IPS DF 6.9 (cell line): Measurements from ENCODE around the gene GAS7.
"Not testable (repeated sequence)": the region's sequence is repeated elsewhere in the genome, so short reads cannot be mapped to it uniquely, and the experiment has no call there.

Experiments
- DNase-seq: peaks from one replicate; pipeline ENCODE4 v3.0.0-alpha.2; 2013; ENCODE audit warnings: low read depth, low spot score
- H3K27ac ChIP-seq: one replicate; pipeline ENCODE4 v1.5.1; 2013; ENCODE audit warnings: low read length, control low read depth
- H3K27me3 ChIP-seq: 2 replicates; pipeline ENCODE4 v1.6.1; 2013; ENCODE audit warnings: mild to moderate bottlenecking, low read length; ENCODE audit not compliant: control insufficient read depth, insufficient read depth
- H3K36me3 ChIP-seq: 2 replicates; pipeline ENCODE4 v1.6.1; 2013; ENCODE audit warnings: low read length; ENCODE audit not compliant: control insufficient read depth, insufficient read depth
- H3K4me1 ChIP-seq: 2 replicates; pipeline ENCODE4 v1.6.1; 2013; ENCODE audit warnings: low read length; ENCODE audit not compliant: control insufficient read depth, insufficient read depth
- H3K4me3 ChIP-seq: 2 replicates; pipeline ENCODE4 v1.5.1; 2013; ENCODE audit warnings: mild to moderate bottlenecking, low read length
- H3K9me3 ChIP-seq: 2 replicates; pipeline ENCODE4 v1.6.1; 2013; ENCODE audit warnings: low read length, inconsistent platforms; ENCODE audit not compliant: control insufficient read depth, insufficient read depth
- WGBS: extraction: QIAGEN DNeasy Blood & Tissue Kit; methylation state at CpG from one replicate; pipeline ENCODE4 v1.1.7; 2013; ENCODE audit warnings: mixed read lengths, missing lambda C conversion rate; ENCODE audit not compliant: insufficient read length, insufficient coverage; 5-methylcytosine and 5-hydroxymethylcytosine counted together

GAS7 gene

DNA sequence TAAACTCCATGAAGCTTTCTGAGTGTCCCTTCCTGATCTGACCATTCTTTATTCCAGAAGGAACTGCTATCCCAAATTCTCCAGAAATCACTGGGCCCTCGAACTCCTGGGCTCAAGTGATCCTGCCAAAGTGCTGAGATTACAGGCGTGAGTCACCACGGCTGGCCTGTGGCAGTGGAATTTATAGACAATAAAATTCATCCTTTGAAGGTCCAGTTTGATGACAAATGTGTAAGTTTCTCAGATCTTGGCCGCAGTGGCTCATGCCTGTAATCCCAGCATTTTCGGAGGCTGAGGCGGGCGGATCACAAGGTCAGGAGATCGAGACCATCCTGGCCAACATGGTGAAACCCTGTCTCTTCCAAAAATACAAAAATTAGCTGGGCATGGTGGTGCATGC is 103.1 kb downstream of the GAS7 start:
- H3K36me3 ChIP-seq, H3K27me3 ChIP-seq, H3K27ac ChIP-seq, H3K4me3 ChIP-seq, DNase-seq, H3K4me1 ChIP-seq, H3K9me3 ChIP-seq: not testable (repeated sequence)
- WGBS: no CpG with 5 or more reads among the region's 8 CpGs

DNA sequence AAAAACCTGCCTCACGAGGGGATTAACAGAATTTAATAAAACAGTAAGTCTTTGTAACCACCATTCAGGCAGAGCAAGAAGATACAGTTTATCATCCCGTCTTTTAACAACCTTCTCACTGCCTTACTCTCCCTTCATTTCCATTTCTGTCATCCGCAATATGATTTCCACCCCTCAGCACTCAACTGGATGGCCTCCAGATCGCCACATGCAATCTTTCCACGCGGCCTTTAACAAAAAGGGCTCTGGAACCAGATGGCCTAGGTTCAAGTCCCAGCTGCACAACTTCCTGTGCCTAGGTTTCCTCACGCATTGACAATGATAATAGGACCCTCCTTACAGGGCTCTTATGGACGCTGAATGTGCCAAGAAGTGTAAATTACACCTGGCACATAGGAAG is 103.6 kb downstream of the GAS7 start:
- Histone ChIP-seq H3K27me3 (no peaks in the 10 kb centered on the region), H3K9me3 (no peaks in the 10 kb centered on the region; the same call in 1 of the 2 replicates), H3K27ac (no peak overlapping the region), H3K4me1 (no peaks in the 10 kb centered on the region), H3K36me3 (no peaks in the 10 kb centered on the region), H3K4me3 (no peak overlapping the region)
- DNase-seq: no peak
- WGBS: no CpG with 5 or more reads among the region's 8 CpGs

GRCh38 chr17:10092595-10092994 is 105.8 kb downstream of the GAS7 start:
- no peak for DNase-seq
- H3K36me3 ChIP-seq: no peaks in the 10 kb centered on the region
- H3K9me3 ChIP-seq: no peaks in the 10 kb centered on the region; the same call in 1 of the 2 replicates
- no peaks in the 10 kb centered on the region for H3K27me3 ChIP-seq
- H3K4me3 ChIP-seq: no peak overlapping the region
- WGBS: no CpG with 5 or more reads among the region's 2 CpGs
- H3K4me1 ChIP-seq: no peaks in the 10 kb centered on the region
- no peak overlapping the region for H3K27ac ChIP-seq

DNA sequence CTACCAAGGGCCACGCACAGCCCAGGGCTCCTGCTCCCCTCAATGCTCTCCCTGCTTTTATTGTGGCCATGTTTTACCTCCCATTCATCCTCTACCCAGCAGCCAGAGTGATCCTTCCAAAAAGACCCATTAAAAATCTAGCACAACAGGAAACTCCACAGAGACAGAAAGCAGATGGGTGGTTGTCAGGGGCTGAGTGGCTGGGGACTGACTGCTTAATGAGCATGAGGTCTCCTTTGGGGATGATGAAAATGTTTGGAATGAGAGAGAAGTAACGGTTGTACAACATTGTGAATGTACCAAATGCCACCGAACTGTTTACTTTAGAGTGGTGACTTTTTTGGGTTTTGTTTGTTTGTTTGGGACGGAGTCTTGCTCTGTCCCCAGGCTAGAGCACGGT is 107.4 kb downstream of the GAS7 start:
- DNase-seq: no peak

DNA sequence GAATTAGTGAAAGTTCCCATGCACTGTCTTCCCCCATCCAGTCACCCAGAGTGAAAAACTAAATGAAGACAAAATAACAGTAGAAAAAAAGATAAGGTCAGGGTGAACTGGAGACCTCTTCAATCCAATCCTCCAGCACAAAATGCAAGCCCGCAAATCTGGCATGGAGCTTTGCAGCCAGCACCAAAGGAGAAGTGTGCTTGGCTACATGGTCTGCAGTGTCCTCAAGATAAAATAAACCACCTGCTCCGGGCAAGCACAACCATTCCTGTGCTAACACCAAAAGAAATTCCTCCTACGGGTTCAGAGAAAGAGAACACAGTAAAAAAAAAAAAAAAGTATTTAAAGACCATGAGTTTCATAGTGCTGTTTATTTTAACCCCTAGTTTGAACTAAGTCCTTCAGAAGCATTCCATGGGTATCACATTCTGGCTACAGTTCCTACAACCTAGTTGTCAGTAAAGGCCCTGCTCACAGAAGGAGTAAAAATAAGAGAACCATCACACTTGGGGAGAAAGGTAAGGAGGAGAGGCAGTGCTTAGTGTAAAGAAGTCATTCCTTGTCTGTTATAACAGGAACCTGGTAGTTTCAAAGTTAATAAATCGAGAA is 109.1 kb downstream of the GAS7 start:
- Histone ChIP-seq H3K27ac (no peak overlapping the region), H3K4me3 (no peak overlapping the region), H3K4me1 (0 out of 2 replicates have a peak, but pooled peaks cover 2% of the 10 kb centered on the region), H3K27me3 (no peaks in the 10 kb centered on the region), H3K9me3 (no peaks in the 10 kb centered on the region; the same call in 1 of the 2 replicates), H3K36me3 (no peaks in the 10 kb centered on the region)
- no peak for DNase-seq
- WGBS: no CpG with 5 or more reads among the region's 4 CpGs

More for the DNA sequence above, 107.4 kb downstream of the GAS7 start:
- no CpG with 5 or more reads among the region's 5 CpGs for WGBS
- no peaks in the 10 kb centered on the region for H3K36me3 ChIP-seq
- no peak overlapping the region for H3K27ac ChIP-seq
- H3K9me3 ChIP-seq: no peaks in the 10 kb centered on the region; the same call in 1 of the 2 replicates
- 0 out of 2 replicates have a peak, but pooled peaks cover 1% of the 10 kb centered on the region for H3K4me1 ChIP-seq
- H3K27me3 ChIP-seq: no peaks in the 10 kb centered on the region
- H3K4me3 ChIP-seq: no peak overlapping the region

DNA sequence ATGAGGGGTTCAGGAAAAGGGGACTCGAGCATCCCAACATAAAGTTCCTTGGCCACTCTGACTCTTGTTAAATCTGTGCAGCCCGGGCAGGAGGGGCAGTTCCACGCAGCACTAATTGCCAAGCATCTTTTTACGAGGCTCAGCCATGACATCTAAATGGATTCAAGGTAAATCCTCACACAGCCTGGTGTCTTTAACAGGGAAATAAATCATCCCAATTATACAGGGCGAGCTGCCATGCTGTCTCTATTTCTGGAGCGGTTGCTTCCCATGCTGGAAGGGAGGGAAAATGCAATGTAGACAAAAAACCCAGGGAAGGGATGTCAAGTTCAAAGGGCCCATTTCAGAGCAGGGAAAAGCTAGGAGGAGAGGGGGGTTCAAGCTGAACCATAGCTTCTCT is 110.0 kb downstream of the GAS7 start:
- no peak overlapping the region for H3K27ac ChIP-seq
- H3K27me3 ChIP-seq: no peaks in the 10 kb centered on the region
- no peak overlapping the region for H3K4me3 ChIP-seq
- no peak for DNase-seq
- no peaks in the 10 kb centered on the region for H3K9me3 ChIP-seq
- H3K4me1 ChIP-seq: 0 out of 2 replicates have a peak, but pooled peaks cover 2% of the 10 kb centered on the region
- H3K36me3 ChIP-seq: no peaks in the 10 kb centered on the region
- no CpG with 5 or more reads among the region's 6 CpGs for WGBS

- Histone ChIP-seq H3K4me3 (no peak overlapping the region), H3K27me3 (no peaks in the 10 kb centered on the region), H3K27ac (no peak overlapping the region), H3K9me3 (no peaks in the 10 kb centered on the region), H3K36me3 (no peaks in the 10 kb centered on the region), H3K4me1 (0 out of 2 replicates have a peak, but pooled peaks cover 2% of the 10 kb centered on the region)
- WGBS: no CpG with 5 or more reads among the region's 3 CpGs
- no peak for DNase-seq
Observed at GRCh38 chr17:10087355-10087754, 111.1 kb downstream of the GAS7 start.

DNA sequence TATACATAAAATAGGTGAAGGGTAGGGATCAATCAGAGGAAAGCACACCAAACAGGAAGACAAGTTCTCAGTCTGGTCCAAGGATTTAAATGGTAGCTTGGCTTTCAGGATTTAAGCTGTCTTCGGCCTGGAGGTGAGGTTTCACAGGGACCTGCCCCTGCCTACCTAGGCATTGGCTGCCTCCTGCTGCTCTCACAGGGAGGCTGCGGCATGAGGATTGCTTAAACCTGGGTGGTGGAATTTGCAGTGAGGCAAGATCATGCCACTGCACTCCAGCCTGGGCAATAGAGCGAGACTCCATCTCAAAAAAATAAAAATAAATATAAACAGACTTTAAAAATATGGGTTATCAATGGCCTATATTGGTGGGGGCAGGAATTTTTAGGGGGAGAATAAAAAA is 114.5 kb downstream of the GAS7 start:
- Histone ChIP-seq H3K9me3 (no peaks in the 10 kb centered on the region), H3K27ac (no peak overlapping the region), H3K4me3 (no peak overlapping the region), H3K27me3 (no peaks in the 10 kb centered on the region), H3K4me1 (0 out of 2 replicates have a peak, but pooled peaks cover 2% of the 10 kb centered on the region), H3K36me3 (no peaks in the 10 kb centered on the region)
- no CpG with 5 or more reads among the region's 3 CpGs for WGBS
- DNase-seq: no peak

DNA sequence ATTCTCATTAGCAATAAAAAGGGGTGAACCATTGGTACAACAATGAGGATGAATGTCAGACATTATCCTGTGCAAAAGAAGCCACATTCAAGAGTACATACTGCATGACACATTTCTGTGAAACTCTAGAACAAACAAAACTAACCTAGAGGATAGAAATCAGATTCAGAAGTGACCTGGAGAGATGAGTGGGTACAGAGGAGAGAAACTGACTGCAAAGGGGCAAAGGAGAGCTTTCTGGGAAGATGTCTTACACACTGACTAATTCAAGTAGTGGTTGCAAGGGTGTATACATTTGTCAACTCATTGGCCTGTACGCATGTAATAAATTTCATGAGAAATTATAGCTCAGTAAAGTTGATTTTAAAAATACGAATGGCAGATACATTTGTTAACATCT is 115.6 kb downstream of the GAS7 start:
- Histone ChIP-seq H3K4me3 (no peak overlapping the region), H3K36me3 (no peaks in the 10 kb centered on the region), H3K27ac (no peak overlapping the region), H3K4me1 (0 out of 2 replicates have a peak, but pooled peaks cover 2% of the 10 kb centered on the region), H3K27me3 (no peaks in the 10 kb centered on the region), H3K9me3 (no peaks in the 10 kb centered on the region)
- WGBS: no CpG with 5 or more reads among the region's 2 CpGs
- DNase-seq: no peak

DNA sequence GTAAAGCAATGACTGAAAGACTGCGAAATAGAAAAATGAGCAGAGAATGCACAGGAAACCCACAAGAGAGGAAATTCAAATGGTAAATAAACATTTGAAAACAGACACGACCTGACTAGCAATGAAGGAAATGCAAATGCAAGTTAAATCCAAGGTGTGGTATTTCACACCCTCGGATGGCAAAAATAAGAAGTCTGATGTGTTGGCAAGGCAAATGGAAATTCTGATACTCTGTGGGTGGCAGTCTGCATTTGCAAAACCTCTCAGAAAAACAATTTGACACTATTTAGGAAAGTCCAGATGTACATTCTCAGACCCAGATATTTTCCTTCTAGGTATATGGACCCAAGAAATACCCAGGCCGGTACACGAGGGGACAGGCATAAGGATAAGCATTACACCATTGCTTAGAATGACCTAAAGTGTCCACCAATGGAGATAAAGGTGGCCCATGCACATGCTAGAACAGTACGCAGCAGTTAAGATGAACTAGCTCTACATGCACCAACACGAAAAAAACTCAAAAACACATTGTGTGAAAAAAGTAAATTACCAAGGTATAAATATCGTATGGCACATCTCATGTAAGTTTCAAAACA is 116.7 kb downstream of the GAS7 start:
- 0 out of 2 replicates have a peak, but pooled peaks cover 2% of the 10 kb centered on the region for H3K4me1 ChIP-seq
- DNase-seq: no peak
- H3K27ac ChIP-seq: no peak overlapping the region
- H3K9me3 ChIP-seq: no peaks in the 10 kb centered on the region
- no peaks in the 10 kb centered on the region for H3K36me3 ChIP-seq
- H3K27me3 ChIP-seq: no peaks in the 10 kb centered on the region
- H3K4me3 ChIP-seq: no peak overlapping the region
- no CpG with 5 or more reads among the region's 8 CpGs for WGBS
